AG09309 (cell line): ENCODE data around the gene TM9SF1.

Experiments used
- DNase-seq: peaks from one replicate; pipeline ENCODE4 v3.0.0-alpha.2; 2010; ENCODE audit warnings: low read depth
- H3K4me3 ChIP-seq: 2 replicates; pipeline ENCODE4 v1.5.1; 2011; ENCODE audit warnings: mild to moderate bottlenecking, low read depth, low read length, moderate library complexity; ENCODE audit not compliant: control insufficient read depth
- CTCF ChIP-seq: IDR thresholded peaks from 2 replicates; pipeline ENCODE4 v1.5.1; 2011; ENCODE audit warnings: mild to moderate bottlenecking, low read depth, low read length, inconsistent platforms; ENCODE audit not compliant: insufficient read depth, control insufficient read depth; ENCODE audit errors: missing control alignments

The TM9SF1 gene

DNA sequence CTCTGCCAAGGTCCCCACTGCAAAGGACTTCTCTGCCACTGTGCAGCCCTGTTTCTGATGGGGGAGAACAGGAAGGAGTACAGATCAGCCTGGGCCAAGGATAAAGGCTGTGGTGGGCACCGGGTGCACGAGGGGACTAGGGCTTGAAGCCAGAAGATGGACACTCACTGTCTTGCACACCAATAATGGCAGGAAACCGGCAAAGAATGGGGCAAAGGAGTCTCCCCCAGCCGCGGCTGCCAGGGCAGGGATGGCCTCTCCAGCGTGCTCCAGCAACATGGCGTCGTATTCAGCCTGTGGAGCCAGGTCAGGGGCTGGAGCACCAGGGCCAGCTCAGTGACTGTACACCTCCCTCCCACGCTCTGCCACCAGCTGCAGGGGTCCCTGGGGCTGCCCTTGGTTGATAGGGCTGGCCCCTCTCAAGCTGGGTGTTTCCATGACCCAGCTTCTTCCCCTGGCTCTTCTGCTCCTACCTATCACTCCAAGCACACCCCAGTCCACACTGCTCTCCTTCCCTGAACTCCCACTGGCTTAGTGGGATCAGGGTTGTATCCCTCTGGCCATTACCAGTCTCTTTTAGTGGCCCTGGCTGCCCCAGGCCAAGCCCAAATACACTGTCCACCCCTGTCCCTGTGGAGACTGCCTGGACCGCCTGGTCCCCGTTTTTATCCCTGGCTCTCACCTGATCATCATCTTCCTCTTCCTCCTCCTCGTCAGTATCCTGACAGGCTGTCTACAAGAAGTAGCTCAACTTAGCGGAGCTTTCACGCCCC lies 12.9 kb downstream of the TM9SF1 start:
- TF ChIP-seq CTCF = no peak
- H3K4me3 ChIP-seq = no peak overlapping the region
- no peak for DNase-seq

GRCh38 chr14:24181371-24182077 lies 13.7 kb downstream of the TM9SF1 start:
- no peak for TF ChIP-seq CTCF
- H3K4me3 ChIP-seq = no peak overlapping the region
- DNase-seq = no peak

DNA sequence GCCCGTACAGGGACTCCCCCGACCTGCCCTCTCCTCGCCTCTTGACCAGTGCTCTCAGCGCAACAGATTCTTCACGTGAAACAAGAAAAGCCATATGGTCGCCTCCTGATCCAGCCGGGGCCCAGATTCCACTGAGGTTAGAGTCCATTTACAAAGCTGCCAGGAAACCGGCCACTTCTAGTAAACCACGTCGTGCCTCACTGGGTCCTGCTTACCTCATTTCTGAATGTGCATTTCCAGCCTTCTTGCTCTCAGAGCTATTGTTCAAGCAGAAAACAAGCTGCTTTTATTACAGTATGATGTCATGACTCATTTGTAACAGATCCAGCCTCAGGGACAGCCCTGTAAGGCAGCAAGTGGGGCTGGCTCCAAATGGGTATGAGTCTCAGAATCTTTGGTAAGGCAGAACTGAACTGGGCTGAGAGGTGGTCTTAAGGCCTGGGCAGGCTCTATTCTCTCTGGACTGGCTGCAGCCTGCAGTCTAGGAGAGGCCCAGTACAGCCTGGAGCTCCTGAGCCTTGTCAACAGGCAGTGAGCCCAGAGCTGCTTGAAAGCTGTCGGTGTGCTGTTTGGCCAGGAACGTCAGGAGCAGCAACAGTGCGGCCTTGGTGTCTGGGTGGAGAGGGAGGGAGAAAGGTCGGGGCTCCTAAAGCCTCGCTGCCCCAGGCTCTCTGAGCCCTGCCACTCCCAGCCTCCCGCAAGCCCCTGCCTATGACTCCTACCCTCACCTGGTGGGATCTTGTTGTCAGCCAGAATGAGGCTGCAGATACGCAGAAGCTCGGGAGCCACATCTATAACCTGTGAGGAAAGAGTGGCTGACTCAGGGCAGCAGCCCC lies 15.1 kb downstream of the TM9SF1 start:
- TF ChIP-seq CTCF = no peak
- no peak overlapping the region for H3K4me3 ChIP-seq
- peak; percentile 79 for DNase-seq

GRCh38 chr14:24179294-24179960 lies 15.8 kb downstream of the TM9SF1 start:
- H3K4me3 ChIP-seq = no peak overlapping the region
- no peak for DNase-seq
- TF ChIP-seq CTCF = no peak

DNA sequence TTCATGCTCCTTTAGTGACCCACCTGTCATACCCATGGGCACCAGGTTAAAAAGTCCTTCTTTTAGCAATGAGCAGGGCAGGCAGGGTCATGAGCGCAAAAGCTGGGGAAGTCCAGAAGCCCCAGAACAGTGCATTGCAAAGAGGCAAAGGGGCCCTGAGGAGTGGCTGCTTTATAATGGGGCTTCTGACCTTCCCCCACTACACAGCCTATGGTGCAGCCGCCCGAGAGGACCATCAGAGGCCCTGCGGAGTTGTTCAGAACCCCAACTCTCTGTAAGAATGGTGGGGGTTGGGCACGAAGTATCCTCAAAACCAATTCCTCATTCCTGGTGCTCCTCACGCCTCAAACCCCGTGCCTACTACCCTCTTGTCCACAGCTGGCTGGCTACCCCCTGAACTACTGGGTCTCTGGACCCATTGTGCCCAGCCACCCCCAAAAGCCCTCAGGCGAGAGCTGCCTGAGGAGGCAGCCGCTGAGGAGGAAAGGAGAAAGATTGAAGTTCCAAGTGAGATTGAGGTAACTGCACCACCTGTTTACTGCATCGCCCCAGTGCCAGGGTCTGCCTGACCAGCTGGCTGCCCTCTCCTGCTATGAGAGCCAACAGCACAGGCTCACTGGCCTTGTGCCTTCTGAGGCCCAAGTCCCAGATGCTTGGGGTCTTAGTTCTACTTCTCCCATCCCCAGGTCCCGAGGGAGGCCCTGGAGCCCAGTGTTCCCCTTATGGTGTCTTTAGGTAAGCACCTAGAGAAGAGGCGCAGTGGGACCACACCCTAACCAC lies 16.7 kb downstream of the TM9SF1 start:
- no peak for TF ChIP-seq CTCF
- no peak for DNase-seq
- no peak overlapping the region for H3K4me3 ChIP-seq

DNA sequence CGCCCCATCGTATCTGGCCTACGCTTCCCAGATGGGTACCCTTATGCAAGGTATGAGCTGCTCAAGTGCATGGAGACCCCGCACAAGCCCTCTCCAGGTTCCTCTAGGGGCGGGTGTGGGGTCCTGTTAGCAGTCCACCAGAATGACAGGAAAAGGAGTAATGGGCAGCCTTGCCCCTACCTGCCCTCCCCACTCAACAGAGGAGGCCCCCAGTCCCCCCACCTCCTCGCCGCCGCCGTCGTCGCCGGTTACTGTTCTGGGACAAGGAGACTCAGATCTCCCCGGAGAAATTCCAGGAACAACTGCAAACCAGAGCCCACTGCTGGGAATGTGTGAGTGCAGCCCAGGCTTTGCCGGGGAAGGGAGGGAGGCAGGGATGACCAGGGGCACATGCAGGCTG lies 17.4 kb downstream of the TM9SF1 start:
- DNase-seq = no peak
- TF ChIP-seq CTCF = no peak
- no peak overlapping the region for H3K4me3 ChIP-seq
